GM19324 (cell line): Measurements from ENCODE around the gene TSPEAR.
"Not testable (repeated sequence)": the region's sequence is repeated elsewhere in the genome, so short reads cannot be mapped to it uniquely, and the experiment has no call there.

Experiments
- ATAC-seq: cut with Tn5 transposase; IDR thresholded peaks from one replicate; pipeline ENCODE4 v1.9.1; 2021; ENCODE audit warnings: mild to moderate bottlenecking, moderate library complexity; ENCODE audit not compliant: unreplicated experiment, low FRiP score

TSPEAR gene

DNA sequence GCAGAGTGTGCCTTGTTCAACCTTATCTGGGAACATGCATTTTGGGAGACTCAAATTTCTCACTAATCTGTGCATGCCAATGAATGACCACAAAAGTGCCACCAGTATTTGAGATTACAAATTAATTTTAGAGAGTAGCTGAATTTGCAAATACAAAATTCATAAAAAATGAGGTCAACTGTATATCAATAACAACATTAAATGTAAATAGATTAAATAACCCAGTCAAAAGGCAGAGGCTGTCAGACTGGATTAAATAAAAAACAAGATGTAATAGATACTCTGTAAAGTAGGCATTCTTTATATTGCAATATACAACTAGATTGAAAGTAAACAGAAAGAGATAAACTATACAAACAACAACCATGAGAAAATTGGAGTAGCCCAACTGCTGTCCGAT, 147.3 kb downstream of the TSPEAR start:
- ATAC-seq = no peak

DNA sequence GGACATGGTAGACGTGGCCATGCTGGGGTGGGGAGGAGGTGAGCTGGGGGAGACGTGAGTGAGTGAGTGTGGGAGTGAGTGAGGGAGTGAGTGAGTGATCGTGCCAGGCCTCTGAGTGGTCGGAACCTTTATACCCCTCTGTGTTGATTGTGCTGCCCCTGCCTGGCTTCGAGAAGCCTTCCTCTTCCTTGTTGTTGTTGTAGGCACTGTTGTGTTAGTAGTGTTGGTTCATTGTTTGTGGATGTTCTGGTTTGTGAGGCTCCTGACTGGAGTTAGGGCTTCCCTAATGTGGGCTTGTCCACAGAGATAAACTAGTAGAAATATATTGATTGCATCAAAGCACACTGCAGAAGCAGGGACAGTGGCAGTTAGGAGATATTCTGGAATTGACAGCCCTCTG, 152.7 kb downstream of the TSPEAR start, which contains the start of gene KRTAP10-3:
Gene KRTAP10-3 (minus strand): TSS at position 101 of the 400 bp plus-strand sequence. CDS start 80 bp downstream, at position 21.
- no peak for ATAC-seq

GRCh38 chr21:44558329-44558675, 153.1 kb downstream of the TSPEAR start:
- ATAC-seq = not testable (repeated sequence)

GRCh38 chr21:44557491-44558328, 153.7 kb downstream of the TSPEAR start:
- ATAC-seq = no peak

DNA sequence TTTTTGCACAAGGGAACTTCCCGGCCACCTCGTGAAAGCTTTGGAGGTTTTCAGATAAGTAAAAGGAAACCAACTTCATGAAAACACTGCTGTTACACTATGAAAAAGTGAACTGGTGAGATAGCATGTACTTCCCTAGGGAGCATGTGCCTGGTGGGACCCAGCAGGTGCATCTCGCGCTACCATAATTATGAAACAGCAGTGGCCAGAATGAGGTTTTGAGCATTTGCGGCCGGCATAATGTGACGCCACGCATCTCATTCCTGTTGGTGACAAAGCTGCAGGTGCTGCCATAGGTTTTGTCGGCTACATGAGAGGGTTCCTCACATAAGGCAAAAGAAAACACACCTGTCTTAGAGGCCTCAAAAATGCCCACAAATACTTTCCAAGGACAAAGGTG, 154.5 kb downstream of the TSPEAR start:
- ATAC-seq = no peak

- ATAC-seq = no peak
Observed at GRCh38 chr21:44555200-44555875, 156.0 kb downstream of the TSPEAR start.

- no peak for ATAC-seq
Observed at GRCh38 chr21:44552681-44553080, 158.7 kb downstream of the TSPEAR start.

GRCh38 chr21:44552136-44552535, 159.2 kb downstream of the TSPEAR start:
- no peak for ATAC-seq

DNA sequence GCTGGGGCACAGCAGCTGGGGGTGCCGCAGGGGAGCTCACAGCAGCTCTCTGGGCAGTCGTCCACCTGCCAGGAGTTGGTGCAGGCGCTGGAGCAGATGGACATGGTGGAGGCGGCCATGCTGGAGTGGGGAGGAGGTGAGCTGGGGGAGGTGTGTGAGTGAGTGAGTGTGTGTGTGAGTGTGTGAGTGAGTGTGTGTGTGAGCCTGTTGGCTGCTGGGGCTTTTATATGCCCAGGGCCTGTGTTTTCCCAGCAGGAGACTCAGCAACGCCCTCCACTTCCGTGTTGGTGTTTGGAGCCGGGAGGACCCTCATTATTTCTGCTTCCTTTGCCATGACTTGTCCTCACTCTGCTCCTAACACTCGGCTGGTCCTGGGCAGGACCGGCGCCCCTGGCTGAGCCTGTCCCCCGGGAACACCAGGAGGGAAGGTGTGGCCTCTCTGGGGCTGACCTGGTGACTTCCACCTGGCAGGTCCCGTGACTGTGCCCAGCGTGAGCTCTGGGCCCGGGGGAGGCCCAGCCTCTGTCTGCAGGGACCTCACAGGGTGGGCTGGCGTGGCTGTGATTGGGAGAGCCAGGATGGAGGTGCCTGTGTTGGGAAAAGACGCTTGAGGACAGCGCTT, 159.9 kb downstream of the TSPEAR start, which contains the start of gene KRTAP10-2:
Gene KRTAP10-2 (minus strand): TSS at position 166 of the 622 bp plus-strand sequence. CDS start 47 bp downstream, at position 119.
- no peak for ATAC-seq

- ATAC-seq = no peak
Observed at GRCh38 chr21:44550807-44551206, 160.6 kb downstream of the TSPEAR start.

- ATAC-seq = not testable (repeated sequence)
Observed at GRCh38 chr21:44550285-44550684, 161.1 kb downstream of the TSPEAR start.

DNA sequence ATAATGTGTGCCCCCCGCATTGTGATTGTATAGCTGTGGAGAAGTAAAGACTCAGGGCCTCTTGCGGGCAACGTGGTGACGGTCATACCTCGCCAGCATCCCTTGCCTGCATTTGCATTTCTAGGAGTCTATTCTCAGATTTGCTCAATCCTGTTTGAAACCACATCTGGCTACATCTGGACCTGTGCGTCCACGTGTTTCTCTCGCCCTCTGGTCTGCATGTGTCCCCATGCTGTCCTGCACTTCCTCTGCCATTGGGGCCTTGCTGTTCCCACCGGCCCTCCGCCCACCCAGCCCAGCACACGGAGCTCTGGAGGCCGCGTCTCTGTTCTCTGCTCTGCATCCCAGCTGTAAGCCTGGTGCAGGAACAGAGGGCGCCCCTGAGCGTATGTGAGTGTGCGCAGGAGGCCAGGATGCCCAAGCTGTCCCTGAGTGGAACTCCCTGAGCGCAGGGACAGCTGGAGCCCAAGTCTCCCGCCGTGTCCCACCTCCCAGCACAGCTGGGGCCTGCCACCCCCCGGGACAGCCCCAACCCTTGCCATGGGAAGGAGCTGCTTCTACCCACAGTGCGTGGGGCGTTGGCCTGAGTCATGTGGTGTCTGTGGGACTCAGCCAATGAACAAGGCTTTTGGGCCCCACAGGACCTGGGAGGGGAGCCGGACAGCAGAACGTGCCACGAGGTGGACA, 161.7 kb downstream of the TSPEAR start:
- ATAC-seq = no peak

DNA sequence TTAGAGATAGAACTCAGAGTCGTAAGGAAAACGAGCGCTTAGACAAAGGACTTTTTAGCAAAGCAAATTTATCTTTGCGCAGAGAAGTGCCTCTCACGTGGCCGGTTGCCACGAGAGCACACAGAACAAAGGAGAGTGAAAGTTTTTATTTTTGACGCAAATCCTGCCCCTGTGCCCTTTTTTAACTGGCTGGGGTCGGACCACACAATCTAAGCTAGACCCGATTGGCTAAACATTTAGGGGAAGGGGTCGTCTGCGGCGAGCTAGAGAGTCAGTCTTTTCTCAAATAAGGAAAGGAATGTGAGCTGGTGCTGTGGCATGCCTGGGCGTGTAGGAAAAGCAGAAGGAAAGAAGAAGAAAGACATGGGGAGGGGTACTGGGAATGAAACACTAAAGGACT, 162.4 kb downstream of the TSPEAR start:
- ATAC-seq = no peak

- ATAC-seq = no peak
Observed at GRCh38 chr21:44548381-44548780, 163.0 kb downstream of the TSPEAR start.

- no peak for ATAC-seq
Observed at GRCh38 chr21:44547656-44548331, 163.6 kb downstream of the TSPEAR start.

DNA sequence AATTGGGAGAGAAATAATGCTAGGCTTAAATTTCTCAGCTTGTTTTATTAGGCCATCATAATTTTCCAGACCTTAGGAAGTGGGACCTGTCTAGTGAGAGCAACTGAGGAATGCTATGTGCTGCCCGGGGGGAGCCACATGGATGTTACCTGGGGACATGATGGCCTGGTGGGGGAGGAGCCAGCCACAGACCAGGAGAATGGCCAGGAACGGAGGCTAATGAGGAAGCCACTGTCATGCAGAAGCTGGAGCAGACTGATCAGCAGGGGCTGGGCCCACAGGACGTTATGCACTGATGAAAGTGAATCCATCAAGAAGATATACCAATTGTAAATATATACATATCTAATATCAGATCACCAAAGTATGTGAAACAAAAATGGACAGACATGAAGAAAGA, 166.8 kb downstream of the TSPEAR start:
- ATAC-seq = no peak

DNA sequence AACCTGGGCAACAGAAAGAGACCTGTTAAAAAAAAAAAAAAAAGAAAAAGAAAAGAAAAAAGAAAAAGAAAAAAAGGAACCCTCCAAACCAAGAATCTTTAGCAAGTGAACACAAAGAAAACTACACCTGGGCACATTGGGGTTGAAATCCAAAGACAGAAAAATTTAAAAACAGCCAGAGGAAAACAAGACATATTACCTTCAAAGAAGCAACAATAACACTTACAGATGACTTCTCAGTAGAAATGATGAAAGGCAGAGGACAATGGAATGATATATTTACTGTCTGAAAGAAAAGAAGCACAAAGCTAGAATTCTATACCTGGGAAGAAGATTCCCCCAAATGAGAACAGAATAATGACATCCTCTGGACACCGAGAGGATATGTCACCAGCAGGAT, 168.7 kb downstream of the TSPEAR start:
- no peak for ATAC-seq

GRCh38 chr21:44540741-44541288, 170.6 kb downstream of the TSPEAR start:
- no peak for ATAC-seq

DNA sequence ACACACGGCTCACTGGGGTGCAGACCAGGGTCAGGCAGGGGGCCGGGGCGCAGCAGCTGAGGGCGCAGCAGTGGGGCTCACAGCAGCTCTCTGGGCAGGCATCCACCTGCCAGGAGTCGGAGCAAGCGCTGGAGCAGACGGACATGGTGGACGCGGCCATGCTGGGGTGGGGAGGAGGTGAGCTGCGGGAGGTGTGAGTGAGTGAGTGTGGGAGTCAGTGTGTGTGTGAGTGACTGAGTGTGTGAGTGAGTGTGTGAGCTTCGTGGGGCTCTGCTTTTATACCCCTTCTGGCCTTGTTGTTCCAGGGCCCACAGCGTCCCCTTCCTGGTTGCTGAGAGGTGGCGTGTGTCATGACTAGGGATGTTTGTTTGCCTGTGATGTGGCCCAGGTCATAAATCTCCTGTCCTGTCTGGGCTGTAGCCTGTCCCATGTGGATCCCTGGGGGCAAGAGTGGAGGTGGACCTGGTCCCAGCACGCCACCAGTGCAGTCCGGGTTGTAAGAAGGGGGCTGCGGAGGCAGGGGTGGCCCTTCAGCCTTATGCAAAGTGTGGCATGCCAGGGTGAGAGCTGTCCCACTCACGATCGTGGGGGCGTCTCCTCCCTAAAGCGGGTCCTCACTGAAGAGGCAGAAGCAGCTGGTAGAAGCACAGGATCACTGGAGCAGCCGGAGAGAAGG, 171.2 kb downstream of the TSPEAR start, which contains the start of gene KRTAP10-1:
Gene KRTAP10-1 (minus strand): TSS at position 205 of the 676 bp plus-strand sequence. CDS start 45 bp downstream, at position 160.
- no peak for ATAC-seq
